PC-3 (cell line): ENCODE results near the gene LRRC61.

Source experiments
- EZH2 ChIP-seq: fragments of 300-600 bp; sonication (generic); IDR thresholded peaks from one replicate; pipeline ENCODE4 v1.6.1; 2017; ENCODE audit warnings: antibody characterized with exemption, mild to moderate bottlenecking, low read length; ENCODE audit not compliant: unreplicated experiment
- TF ChIP-seq, protein P1 (sequence below): fragments of 300-600 bp; sonication (generic); conservative IDR thresholded peaks from 2 replicates; pipeline ENCODE4 v1.5.1; 2017; ENCODE audit warnings: antibody characterized with exemption, low read depth, mild to moderate bottlenecking, low read length

DNA sequence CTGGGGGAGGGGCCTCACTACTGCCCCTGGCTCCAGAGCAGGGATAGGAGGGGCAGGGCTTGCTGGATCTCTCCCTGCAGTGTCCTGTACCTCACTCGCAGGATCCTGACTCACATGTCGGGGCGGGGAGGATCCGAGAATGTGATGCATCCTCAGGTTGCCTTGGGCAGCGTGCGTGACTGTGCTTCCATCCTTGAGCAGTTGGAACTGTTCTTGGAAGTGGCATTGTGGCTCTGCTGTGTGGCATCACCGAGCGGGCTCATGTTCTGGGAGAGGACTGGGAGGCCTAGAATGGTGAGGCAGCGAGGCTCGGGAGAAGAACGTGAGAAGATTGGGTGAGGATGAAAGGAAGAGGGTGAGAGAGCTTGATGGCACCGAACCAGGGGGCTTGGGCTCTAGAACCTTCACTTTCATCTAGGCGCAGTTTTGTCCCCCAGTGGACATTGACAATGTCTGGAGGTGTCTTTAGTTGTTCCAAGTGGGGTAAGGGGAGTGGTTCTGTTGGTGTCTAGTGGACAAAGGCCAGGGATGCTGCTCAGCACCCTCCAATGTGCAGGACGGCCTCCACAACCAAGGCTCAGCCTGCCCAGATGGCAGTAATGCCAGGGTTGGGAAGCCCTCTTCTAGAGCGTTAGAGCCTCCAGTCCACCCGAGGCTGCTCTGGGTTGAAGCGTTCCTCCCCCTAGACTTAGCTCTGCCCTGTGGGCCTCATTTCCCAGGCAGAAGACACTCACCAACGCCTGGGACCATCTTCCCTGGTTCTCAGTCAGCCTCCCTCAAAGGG is 9.9 kb downstream of the LRRC61 start:
- TF ChIP-seq, protein P1, sequence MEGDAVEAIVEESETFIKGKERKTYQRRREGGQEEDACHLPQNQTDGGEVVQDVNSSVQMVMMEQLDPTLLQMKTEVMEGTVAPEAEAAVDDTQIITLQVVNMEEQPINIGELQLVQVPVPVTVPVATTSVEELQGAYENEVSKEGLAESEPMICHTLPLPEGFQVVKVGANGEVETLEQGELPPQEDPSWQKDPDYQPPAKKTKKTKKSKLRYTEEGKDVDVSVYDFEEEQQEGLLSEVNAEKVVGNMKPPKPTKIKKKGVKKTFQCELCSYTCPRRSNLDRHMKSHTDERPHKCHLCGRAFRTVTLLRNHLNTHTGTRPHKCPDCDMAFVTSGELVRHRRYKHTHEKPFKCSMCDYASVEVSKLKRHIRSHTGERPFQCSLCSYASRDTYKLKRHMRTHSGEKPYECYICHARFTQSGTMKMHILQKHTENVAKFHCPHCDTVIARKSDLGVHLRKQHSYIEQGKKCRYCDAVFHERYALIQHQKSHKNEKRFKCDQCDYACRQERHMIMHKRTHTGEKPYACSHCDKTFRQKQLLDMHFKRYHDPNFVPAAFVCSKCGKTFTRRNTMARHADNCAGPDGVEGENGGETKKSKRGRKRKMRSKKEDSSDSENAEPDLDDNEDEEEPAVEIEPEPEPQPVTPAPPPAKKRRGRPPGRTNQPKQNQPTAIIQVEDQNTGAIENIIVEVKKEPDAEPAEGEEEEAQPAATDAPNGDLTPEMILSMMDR, result no peak
- no peak for TF ChIP-seq EZH2
